Measurements from ENCODE around the gene IDE.

The IDE gene

DNA sequence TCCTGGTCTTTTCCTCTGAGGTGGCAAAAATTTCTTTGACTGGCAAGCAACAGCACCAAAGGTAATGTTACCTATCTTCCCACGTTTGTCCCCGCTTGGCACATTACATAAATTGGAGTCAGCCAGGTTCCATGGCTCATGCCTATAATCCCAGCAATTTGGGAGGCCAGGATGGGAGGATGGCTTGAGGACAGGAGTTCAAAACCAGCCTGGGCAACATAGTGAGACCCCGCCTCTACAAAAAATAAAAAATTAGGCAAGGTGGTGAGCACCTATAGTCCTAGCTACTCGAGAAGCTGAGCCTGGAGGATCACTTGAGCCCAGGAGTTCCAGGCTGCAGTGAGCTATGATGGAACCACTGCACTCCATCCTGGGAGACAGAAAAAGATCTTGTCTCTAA, 139.5 kb downstream of the IDE start:
- TF ChIP-seq RAD21 (IDR thresholded peaks at IDR 0.05; ENCODE audit: low read depth) (no peak), NFIC (IDR thresholded peaks at IDR 0.05) (no peak), CREB1 (IDR thresholded peaks at IDR 0.05; ENCODE audit: low read depth) (no peak), TAF1 (IDR thresholded peaks at IDR 0.05; ENCODE audit: low read depth) (no peak), YY1 (IDR thresholded peaks at IDR 0.05; ENCODE audit: low read depth) (no peak), EP300 (IDR thresholded peaks at IDR 0.05; ENCODE audit: borderline replicate concordance) (no peak), CEBPB (IDR thresholded peaks at IDR 0.05) (no peak), EGR1 (IDR thresholded peaks at IDR 0.05) (no peak), FOXM1 (IDR thresholded peaks at IDR 0.05; ENCODE audit: borderline replicate concordance, low read depth) (no peak), TCF12 (IDR thresholded peaks at IDR 0.05; ENCODE audit: low read depth) (no peak), TEAD4 (IDR thresholded peaks at IDR 0.05) (no peak), ZBTB7A (IDR thresholded peaks at IDR 0.05; ENCODE audit: low read depth) (no peak)
- TF ChIP-seq, protein P1, sequence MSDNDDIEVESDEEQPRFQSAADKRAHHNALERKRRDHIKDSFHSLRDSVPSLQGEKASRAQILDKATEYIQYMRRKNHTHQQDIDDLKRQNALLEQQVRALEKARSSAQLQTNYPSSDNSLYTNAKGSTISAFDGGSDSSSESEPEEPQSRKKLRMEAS (IDR thresholded peaks at IDR 0.05) = no peak
- TF ChIP-seq, protein P2, sequence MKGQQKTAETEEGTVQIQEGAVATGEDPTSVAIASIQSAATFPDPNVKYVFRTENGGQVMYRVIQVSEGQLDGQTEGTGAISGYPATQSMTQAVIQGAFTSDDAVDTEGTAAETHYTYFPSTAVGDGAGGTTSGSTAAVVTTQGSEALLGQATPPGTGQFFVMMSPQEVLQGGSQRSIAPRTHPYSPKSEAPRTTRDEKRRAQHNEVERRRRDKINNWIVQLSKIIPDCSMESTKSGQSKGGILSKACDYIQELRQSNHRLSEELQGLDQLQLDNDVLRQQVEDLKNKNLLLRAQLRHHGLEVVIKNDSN (IDR thresholded peaks at IDR 0.05) = no peak
- TF ChIP-seq, protein P3, sequence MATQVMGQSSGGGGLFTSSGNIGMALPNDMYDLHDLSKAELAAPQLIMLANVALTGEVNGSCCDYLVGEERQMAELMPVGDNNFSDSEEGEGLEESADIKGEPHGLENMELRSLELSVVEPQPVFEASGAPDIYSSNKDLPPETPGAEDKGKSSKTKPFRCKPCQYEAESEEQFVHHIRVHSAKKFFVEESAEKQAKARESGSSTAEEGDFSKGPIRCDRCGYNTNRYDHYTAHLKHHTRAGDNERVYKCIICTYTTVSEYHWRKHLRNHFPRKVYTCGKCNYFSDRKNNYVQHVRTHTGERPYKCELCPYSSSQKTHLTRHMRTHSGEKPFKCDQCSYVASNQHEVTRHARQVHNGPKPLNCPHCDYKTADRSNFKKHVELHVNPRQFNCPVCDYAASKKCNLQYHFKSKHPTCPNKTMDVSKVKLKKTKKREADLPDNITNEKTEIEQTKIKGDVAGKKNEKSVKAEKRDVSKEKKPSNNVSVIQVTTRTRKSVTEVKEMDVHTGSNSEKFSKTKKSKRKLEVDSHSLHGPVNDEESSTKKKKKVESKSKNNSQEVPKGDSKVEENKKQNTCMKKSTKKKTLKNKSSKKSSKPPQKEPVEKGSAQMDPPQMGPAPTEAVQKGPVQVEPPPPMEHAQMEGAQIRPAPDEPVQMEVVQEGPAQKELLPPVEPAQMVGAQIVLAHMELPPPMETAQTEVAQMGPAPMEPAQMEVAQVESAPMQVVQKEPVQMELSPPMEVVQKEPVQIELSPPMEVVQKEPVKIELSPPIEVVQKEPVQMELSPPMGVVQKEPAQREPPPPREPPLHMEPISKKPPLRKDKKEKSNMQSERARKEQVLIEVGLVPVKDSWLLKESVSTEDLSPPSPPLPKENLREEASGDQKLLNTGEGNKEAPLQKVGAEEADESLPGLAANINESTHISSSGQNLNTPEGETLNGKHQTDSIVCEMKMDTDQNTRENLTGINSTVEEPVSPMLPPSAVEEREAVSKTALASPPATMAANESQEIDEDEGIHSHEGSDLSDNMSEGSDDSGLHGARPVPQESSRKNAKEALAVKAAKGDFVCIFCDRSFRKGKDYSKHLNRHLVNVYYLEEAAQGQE (IDR thresholded peaks at IDR 0.05; ENCODE audit: low read depth) = no peak

DNA sequence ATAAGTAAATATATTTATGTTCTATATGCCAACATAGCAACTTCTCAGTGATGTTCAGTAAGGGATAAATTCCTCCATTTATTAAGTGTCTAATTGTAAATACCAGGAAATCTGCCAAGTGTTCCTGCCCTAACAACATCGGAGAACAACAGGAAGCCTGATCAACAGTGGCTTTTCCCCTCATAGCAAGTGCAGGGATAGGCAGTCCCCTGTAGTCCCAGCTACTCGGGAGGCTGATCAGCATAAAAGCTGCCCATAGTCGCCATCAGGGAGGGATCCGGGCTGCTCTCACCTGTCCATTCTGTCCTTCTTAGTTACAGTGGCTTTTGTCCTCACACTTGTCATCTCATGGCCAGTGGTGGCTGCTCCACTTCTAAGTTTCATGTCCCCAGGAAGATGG, 141.3 kb downstream of the IDE start:
- TF ChIP-seq, protein P2 (IDR thresholded peaks at IDR 0.05) = no peak
- TF ChIP-seq, protein P1 (IDR thresholded peaks at IDR 0.05) = no peak
- TF ChIP-seq EP300 (IDR thresholded peaks at IDR 0.05; ENCODE audit: borderline replicate concordance) = no peak
- no peak for TF ChIP-seq ZBTB7A (IDR thresholded peaks at IDR 0.05; ENCODE audit: low read depth)
- no peak for TF ChIP-seq FOXM1 (IDR thresholded peaks at IDR 0.05; ENCODE audit: borderline replicate concordance, low read depth)
- TF ChIP-seq NFIC (IDR thresholded peaks at IDR 0.05) = no peak
- TF ChIP-seq, protein P3 (IDR thresholded peaks at IDR 0.05; ENCODE audit: low read depth) = no peak
- no peak for TF ChIP-seq TCF12 (IDR thresholded peaks at IDR 0.05; ENCODE audit: low read depth)
- TF ChIP-seq EGR1 (IDR thresholded peaks at IDR 0.05) = no peak
- TF ChIP-seq RAD21 (IDR thresholded peaks at IDR 0.05; ENCODE audit: low read depth) = no peak
- no peak for TF ChIP-seq TEAD4 (IDR thresholded peaks at IDR 0.05)
- TF ChIP-seq TAF1 (IDR thresholded peaks at IDR 0.05; ENCODE audit: low read depth) = no peak
- TF ChIP-seq CREB1 (IDR thresholded peaks at IDR 0.05; ENCODE audit: low read depth) = no peak

DNA sequence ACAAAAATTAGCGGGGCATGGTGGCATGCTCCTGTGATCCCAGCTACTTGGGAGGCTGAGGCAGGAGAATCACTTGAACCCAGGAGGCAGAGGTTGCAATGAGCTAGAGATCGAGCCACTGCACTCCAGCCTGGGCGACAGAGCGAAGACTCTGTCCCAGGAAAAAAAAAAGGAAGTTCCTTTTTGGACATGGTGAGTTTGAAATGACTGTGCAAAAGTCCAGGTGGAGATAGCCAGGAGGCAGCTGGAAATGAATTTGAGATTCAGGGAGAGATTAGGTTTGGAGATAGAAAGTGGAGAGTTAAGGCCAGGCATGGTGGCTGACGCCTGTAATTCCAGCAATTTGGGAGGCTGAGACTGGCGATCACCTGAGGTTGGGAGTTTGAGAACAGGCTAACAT, 143.8 kb downstream of the IDE start:
- TF ChIP-seq FOXM1 (IDR thresholded peaks at IDR 0.05; ENCODE audit: borderline replicate concordance, low read depth) = no peak
- TF ChIP-seq EGR1 (IDR thresholded peaks at IDR 0.05) = no peak
- no peak for TF ChIP-seq YY1 (IDR thresholded peaks at IDR 0.05; ENCODE audit: low read depth)
- no peak for TF ChIP-seq ZBTB7A (IDR thresholded peaks at IDR 0.05; ENCODE audit: low read depth)
- TF ChIP-seq, protein P3 (IDR thresholded peaks at IDR 0.05; ENCODE audit: low read depth) = no peak
- no peak for TF ChIP-seq CREB1 (IDR thresholded peaks at IDR 0.05; ENCODE audit: low read depth)
- no peak for TF ChIP-seq TCF12 (IDR thresholded peaks at IDR 0.05; ENCODE audit: low read depth)
- TF ChIP-seq EP300 (IDR thresholded peaks at IDR 0.05; ENCODE audit: borderline replicate concordance) = no peak

DNA sequence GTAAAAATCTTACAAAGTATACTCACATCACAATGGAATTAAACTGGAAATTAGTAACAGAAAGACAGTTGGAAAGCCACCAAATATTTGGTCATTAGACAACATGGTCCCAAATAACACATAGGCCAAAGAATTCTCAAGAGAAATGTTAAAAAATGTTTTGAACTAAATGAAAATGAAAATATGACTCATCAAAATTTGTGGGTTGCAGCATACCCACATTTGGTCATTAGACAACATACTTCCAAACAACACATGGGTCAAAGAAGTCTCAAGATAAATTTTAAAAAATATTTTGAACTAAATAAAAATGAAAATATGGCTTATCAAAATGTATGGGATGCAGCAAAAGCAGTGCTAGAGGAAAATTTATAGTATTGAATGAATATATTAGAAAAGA, 152.3 kb downstream of the IDE start:
- TF ChIP-seq EP300 (IDR thresholded peaks at IDR 0.05; ENCODE audit: borderline replicate concordance) (no peak), TAF1 (IDR thresholded peaks at IDR 0.05; ENCODE audit: low read depth) (no peak), TCF12 (IDR thresholded peaks at IDR 0.05; ENCODE audit: low read depth) (no peak), YY1 (IDR thresholded peaks at IDR 0.05; ENCODE audit: low read depth) (no peak)
- TF ChIP-seq, protein P2 (IDR thresholded peaks at IDR 0.05) = no peak
- TF ChIP-seq, protein P1 (IDR thresholded peaks at IDR 0.05) = no peak
- TF ChIP-seq, protein P3 (IDR thresholded peaks at IDR 0.05; ENCODE audit: low read depth) = no peak

Measured in Ishikawa (cell line).